GM18499 (cell line): ENCODE results near the gene SNRNP27.
"Not testable (repeated sequence)": the region's sequence is repeated elsewhere in the genome, so short reads cannot be mapped to it uniquely, and the experiment has no call there.

Experiments used
- ATAC-seq: cut with Tn5 transposase; IDR thresholded peaks from one replicate; pipeline ENCODE4 v1.9.1; 2021; ENCODE audit warnings: moderate number of reproducible peaks; ENCODE audit not compliant: insufficient read depth, unreplicated experiment

The SNRNP27 gene, protein sequence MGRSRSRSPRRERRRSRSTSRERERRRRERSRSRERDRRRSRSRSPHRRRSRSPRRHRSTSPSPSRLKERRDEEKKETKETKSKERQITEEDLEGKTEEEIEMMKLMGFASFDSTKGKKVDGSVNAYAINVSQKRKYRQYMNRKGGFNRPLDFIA

DNA sequence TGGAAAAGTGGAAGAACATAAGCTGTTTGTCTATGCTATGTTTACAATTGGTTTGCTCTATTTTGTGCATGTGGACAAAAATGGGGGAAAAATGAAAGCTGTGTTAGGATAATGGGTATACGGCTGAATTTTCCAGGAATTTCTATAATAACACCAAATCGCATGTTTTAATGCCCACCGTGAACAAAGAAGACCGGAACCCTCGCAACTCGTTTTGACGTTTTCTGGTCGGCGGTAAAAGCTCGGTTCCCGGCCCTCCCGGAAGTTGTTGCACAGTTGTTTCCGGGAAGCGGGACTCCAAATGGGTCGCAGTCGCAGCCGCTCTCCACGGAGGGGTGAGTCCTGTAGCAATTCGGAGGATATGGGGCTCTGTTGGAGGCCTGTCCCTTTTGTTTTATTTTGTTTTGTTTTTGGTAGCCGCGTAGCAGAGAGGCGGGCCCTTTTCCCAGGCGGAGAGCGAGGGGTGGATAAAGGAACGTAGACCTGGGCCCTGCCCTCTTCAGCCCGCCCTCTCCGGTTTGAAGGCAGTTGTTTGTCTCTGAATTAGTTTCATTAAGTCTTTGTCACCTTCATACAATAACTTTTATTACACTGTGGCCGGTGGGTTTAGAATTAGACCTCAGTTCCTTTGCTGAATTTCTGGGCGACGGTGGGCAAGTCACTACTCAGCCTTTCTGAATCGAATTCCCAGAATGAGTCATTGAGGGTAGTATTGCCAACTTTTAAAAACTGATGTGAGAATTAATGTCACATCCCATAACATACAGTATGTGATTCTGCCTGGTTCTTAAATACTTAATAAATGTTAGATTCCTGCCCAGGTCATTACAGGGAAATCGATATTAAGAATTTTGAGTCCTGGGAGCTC, at the start of gene SNRNP27:
TSS of gene SNRNP27 (plus strand) at position 273 of the 868 bp plus-strand sequence. CDS start at position 302, 29 bp downstream.
- no peak for ATAC-seq

DNA sequence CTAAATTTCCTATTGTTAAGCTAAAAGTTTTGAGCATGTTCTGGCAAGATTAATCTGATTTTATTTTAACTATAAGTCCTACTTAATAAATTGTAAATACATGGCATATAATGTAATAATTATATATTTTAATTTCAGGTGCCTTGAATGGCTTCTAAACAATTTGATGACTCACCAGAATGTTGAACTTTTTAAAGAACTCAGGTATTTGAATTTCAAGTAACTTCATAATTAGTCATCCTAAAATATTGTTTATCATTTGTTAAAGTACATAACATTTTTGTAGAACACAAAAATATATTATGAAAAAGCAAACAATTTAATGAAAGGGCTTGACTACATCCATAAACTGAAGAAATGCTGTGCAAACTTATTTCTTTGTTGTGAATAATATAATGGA, 49.8 kb upstream of the SNRNP27 start:
- no peak for ATAC-seq

DNA sequence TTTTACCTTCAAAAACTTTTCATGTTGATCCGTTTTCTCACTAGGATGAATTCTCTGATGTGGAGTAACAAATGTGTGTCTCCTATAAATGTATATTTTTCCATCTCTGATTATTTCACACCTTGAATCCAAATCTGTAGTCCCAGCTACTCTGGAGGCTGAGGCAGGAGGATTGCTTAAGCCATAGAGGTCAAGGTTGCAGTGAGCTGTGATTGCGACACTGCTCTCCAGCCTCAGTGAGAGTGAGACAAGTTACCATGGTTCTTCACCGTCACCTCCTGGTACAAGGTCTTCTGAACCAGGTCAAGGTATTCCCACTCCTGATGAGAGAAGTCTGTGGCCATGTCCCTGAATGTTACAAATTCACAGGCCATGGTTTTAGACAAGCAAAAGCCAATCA, 49.2 kb upstream of the SNRNP27 start:
- ATAC-seq, result no peak

DNA sequence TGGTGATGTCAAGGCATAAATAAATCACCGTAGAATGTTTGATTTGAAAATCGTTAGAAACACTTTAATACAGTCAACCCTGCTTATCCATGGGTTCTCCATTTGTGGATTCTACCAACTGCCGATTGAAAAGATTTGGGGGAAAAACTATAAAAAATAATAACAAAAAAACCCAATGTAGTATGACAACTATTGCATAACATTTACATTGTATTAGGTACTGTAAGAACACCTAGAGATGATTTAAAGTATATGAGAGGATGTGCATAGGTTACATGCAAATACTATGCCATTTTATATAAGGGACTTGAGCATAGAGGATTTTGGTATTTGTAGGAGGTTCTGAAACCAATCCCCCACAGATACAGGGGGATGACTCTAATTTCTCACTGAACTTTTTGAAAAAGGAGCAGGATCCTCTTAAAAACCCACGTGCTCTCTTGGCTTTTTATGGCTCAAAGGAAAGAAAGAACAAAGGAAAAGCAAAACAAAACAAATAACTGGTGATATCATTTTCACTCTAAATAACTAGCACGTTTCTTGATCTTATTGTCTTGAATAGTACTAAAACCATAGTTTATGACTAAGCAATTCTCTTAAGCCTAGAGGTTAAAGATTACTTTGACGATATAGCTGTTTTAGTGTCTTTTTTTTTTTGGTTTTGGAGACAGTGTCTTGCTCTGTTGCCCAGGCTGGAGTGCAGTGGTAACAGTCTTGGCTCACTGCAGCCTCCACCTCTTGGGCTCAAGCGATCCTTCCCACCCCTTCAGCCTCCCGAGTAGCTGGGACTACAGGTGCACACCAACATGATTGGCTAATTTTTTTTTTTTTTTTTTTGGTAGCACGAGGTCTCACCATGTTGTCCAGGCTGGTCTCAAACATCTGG, 47.3 kb upstream of the SNRNP27 start:
- no peak for ATAC-seq

DNA sequence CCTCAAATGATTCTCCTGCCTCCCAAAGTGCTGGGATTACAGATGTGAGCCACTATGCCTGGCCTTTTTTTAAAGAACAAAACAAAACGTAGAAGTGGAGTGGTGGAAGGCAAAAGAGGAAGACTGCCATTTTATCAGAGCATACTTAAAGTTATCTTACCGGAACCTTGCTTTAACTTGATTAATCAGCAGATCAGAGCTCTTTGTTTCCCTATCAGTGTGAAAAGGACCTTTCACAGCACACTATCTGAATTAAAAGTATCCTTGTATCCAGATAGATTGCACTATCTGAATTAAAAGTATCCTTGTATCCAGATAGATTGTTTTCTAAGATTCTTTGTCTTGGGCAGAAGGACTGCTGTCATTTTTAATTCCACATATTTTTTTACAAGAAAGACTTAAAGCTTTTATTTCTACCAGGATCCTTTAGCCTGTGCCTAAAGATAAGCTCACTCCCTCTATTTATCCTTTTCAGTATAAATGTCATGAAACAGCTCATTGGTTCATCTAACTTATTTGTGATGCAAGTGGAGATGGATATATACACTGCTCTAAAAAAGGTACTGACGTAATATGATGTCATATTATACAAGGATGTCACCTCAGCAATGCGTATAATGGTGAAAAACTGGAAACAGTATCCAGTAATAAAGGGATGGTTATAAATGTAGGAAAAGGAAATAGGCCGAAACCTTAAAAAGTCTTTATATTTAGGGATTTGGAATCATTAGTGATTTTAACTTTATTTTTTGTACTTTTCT, 46.5 kb upstream of the SNRNP27 start:
- no peak for ATAC-seq

DNA sequence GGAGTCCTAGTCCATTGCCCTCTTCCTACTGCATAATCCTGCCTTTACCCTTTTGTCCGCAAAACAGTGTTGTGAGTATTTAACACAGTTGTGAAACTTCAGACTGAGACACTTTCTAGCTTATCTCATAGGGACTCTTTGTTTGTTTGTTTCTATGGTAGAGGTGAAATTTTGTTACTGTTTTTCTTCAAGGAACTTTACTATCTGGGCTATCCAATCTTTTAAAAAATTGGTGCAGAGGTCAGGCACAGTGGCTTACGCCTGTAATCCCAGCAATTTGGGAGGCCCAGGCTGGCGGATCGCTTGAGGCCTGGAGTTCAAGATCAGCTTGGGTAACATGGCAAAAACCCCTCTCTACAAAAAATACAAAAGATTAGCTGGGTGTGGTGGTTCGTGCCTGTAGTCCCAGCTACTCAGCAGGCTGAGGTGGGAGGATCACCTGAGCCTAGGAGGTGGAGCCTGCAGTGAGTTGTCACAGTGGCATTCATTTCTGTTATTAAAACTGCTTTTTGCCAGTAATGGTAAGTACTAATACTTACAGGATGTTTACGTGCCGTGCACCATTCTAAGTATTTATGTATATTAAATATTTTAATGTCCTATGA, 45.5 kb upstream of the SNRNP27 start:
- no peak for ATAC-seq

DNA sequence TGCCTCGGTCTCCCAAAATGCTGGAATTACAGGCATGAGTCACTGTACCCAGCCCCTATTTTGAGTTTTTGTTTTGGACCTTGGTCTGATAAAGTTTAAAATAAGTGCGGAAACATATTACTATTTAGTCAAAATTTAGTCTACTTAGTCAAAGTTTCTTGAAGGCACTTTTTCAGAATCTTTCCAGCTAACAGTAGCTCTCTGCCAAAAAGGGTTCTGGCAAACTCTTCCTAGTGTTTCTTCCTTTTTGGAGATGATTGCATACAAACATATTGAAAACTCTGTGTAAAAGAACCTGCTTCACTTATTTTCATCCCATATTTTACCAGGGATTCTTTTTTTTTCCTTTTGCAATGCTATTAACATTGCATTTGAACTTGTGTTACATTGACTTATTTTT, 35.5 kb upstream of the SNRNP27 start:
- ATAC-seq, result no peak

DNA sequence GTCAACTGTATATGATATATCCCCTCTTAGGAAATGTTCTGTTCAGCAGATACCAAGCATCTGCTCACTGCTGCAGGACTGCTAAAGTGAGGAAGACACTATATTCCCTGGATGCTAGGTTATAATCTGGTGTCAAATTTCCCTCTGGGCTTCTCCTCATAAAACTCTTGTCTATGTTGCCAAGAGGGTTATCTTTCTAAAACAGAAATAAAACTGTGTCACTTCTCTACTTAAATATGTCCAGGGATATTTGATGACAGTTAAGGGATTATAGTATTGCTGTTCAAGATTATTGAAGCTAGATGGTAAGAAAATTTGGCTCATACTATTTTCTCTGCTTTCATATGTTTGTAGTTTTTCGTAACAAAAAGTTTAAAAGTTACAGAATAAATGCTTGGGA, 30.5 kb upstream of the SNRNP27 start:
- ATAC-seq, result no peak

DNA sequence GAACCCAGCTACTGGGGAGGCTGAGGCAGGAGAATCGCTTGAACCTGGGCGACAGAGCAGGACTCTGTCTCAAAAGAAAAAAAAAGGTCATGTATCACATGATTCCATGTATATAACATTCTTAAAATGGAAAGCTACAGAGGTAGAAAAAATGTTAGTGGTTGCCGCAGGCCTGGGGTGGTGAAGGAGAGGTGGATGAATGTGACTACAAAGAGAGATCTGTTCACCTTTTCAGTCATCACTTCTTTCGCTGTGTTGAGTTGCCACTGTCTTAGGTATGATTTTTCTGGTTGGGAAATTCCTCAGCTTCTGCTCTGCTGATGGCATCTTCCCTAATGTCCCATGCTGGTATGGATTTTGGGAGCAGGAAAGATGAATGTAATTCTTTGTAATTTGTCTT, 5.3 kb upstream of the SNRNP27 start:
- no peak for ATAC-seq

DNA sequence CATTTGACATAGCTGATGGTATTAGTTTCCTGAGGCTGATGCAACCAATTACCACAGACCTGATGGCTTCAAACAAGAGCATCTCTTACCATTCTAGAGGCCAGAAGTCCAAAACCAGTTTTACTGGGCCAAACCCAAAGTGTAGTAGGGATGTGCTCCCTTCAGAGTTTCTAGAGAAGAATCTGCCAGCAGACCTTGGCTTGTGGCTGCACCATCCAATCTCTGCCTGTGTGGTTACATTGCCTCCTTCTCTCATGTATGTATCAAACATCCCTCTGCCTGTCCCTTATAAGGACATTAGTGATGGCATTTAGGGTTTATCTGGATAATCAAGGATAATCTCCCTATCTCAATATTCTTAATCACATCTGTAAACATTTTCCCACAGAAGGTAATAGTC, 4.5 kb upstream of the SNRNP27 start:
- no peak for ATAC-seq

DNA sequence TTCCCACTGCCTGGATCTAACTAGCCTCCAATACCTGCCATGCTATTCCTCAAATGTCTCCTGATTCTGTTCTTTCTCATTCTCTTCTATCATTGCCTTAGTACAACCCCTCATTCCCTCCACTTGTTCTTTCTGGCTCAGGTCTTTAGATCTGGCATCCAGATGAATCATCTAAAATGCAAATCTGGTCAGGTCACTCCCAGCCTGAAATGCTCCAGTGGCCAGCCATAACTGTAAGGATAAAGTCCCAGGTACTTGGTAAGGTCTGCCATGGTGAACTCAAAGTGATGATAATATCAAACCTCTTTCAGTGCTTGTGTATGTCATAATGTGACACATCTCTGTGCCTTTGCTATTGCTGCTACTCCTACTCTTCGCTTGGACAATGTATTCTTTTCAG, 2.9 kb upstream of the SNRNP27 start:
- no peak for ATAC-seq

DNA sequence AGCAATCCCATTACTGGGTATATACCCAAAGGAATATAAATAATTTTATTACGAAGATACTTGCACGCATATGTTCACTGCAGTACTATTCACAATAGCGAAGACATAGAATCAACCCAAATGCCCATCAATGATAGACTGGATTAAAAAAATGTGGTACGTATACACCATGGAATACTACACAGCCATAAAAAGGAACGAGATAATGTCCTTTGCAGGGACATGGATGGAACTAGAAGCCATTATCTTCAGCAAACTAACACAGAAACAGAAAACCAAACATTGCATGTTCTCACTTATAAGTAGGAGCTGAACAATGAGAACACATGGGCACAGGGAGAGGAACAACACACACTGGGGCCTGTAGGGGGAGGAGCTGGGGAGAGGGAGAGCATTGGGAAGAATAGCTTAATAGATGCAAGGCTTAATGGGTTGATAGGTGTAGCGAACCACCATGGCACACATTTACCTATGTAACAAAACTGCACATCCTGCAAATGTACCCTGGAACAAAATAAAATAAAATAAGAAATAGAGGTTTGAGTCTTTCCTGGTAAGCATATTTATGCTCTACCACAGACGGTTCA, 825 bp upstream of the SNRNP27 start:
- ATAC-seq, result not testable (repeated sequence)

DNA sequence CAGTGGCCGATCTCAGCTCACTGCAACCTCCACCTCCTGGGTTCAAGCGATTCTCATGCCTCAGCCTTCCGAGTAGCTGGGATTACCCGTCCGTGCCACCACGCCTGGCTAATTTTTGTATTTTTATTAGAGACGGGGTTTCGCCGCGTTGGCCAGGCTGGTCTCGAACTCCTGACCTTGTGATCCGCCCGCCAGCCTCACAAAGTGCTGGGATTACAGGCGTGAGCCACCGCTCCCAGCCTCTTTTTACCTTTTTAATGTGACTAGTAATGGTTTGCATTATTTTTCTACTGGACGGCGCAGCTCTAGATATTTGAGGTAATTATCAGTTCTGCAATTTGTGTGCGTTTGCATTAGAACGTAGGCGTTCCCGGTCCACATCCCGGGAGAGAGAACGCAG, 981 bp downstream of the SNRNP27 start:
- ATAC-seq, result not testable (repeated sequence)

DNA sequence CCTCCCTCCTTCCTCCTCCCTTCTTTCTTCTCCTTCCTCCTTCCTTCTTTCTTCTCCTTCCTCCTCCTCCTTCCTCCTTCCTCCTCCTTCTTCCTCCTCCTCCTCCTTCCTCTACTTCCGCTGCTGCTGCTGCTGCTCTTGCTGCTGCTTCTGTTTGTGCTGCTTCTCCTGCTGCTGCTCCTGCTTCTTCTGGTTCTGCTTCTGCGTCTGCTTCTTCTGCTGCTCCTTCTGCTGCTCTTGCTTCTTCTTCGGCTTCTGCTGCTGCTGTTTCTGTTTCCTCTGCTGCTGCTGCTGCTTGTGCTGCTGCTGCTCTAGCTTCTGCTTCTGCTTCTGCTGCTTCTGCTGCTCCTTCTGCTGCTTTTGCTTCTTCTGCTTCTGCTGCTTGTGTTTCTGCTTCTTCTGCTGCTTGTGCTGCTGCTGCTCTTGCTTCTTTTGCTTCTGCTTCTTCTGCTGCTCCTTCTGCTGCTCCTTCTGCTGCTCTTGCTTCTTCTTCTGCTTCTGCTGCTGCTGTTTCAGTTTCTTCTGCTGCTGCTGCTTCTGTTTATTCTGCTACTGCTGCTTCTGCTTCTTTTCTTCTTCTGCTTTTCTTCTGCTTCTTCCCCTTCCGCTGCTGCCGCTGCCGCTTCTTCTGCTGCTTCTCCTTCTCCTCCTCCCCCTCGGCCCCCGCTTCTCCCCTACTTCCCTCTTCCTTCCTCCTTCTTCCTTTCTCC, 8.6 kb downstream of the SNRNP27 start:
- ATAC-seq, result no peak

DNA sequence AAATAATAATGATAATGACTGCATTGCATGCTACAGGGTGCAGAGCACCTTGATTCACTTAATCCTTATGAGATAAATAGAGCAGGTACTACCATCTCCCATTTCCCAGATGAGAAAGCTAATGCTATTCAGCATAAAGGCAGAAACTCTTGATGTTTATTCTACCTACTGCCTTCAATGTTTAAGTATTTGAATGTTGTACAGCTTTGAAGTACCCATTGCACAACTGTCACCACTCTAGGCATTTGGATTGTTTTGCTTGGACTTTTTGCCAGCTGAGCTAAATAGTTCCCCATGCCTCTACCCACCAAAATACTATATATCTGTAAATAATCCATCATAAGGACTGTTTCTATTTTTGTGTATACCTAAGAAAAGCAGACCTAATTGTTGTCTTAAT, 13.5 kb downstream of the SNRNP27 start:
- ATAC-seq, result no peak

DNA sequence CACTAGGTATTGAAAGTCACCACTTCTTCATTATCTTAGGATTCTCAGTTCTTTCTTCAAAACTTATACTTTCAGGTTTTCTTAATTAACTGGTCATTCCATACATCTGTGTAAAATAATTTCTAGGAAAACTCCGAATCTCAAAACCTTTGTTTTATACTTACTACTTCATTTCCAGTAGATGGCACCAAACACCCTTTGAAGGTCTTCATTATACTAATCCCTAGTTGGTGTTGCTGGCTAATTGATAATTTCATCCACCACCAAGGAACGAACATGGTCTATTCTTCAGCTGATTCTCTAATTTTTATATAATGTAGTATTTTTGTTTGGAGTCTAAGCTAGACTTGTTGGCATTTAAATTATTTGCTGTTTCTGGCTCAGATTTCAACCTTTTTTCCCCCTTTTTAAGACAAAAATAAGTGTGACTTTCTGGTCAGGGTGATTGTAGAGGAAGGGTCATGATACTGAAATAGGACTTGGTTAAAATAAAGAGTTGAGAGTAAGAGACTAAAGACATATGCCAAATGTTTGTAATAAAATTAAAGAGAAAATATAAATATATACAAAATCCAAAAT, 18.3 kb downstream of the SNRNP27 start:
- ATAC-seq, result no peak

DNA sequence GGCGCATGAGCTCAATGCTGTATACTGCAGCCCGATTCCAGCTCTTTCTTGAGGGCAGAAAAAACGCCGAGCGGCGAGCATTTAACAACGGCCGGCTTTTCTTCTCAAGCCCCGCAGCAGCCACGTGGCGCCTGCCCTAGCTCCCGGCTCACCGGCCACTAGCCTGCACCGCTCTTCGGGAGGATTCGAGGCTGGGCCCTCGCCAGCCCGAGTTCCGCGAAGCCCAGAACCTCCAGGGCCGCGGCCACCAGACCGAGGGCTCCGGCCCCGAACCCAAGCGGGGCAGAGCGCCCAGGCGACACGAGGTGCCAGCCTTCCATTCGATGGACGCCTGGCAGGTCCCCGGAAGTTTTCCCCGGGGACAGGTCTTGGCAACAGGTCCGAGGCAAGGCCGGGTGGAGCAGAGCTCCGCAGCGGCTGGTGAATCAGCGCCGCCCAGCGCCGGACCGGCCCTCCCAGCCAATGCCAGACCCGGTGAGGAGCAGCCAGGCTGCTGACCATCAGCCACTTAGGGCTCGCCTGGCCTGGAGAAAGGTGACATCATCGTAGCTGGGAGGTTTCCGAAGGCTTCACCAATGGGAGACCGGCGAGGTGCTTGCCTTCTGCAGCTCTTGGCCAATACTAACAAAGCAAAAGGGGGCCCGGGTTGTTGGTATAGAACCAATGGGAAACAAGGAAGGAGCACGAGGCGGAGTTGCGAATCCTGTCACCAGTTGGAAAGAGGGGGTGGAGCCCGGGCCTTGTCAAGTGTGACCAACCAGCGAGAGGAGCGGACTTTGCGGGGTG, 20.6 kb downstream of the SNRNP27 start:
- peak; percentile 93 for ATAC-seq
